ENCODE measurements around the gene NEU2.
"Not testable (repeated sequence)": the region's sequence is repeated elsewhere in the genome, so short reads cannot be mapped to it uniquely, and the experiment has no call there.

NEU2 gene

DNA sequence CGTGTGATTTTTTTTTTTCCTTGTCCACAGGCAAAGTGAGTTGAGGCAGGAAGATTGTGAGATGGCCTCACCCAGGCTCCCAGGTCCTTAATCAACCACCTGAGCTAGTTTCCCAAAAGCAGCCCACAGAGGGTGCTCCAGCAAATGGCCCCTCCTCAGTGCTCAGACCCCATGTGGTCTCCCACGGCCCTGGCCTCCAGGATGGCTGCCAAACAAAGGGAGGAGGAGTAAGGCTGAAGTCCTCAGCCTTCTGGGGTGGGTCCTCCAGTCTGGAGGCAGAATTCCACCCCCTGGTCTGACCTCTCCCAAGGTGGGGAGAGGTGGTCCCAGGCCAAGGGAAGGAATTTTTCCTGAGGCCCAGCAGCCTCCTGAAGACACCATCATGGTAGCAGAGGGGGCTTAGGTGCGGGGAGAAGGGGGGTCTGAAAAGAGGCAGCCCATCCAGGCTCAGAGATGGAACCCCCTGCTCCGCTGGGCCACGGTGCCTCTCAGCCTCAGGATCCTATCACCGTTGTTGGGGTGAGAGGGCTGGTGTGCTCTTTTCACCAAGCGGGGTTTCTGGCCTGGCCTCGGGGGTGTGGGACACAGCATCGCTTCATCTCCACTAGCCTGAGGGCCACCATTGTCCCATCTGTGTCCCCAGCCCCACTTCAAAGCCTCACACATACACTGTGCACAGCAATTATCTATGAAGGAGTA, 21.8 kb upstream of the NEU2 start:
- no peak for DNase-seq (ENCODE audit: low read depth in 2 of 2)

DNA sequence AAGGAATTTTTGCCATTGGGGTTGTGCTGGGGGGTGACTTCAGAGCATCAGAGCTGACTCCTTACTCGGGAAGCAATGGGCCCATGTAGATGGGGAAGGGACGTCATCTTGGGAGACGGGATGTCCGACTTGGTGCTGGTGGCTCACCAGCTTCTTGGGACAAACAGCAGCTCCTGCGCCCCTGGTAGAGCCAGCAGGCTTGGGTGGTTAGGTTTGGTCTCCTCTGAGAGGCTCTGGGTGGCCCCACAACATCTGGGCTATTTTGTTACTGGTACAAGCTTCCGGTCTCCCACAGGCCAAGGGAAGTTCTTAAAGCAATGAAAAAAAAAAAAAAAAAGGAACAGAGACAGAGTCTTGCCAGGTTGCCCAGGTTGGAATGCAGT, 21.2 kb upstream of the NEU2 start:
- no peak for DNase-seq (ENCODE audit: low read depth in 2 of 2)

DNA sequence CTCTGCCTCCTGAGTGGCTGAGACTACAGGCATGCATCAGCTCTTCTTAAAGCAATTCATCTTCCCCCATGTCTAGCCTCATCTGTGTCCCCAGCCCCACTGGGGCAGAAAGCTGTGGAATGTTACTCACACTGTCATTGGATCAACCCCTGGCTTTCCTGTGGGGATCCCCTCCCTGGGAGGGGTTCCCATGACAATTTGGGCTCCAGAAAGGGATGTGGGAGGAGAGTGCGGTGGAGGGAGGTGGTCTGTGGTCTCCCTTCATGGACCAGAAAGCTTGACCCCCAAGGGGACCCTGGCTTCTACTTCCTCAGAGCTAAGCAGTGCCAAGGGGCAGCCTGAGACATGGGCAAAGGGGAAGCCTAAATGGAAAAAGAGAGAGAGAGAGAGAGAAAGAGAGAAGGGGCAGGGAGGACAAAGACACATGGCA, 20.8 kb upstream of the NEU2 start:
- DNase-seq (ENCODE audit: low read depth in 2 of 2): no peak

DNA sequence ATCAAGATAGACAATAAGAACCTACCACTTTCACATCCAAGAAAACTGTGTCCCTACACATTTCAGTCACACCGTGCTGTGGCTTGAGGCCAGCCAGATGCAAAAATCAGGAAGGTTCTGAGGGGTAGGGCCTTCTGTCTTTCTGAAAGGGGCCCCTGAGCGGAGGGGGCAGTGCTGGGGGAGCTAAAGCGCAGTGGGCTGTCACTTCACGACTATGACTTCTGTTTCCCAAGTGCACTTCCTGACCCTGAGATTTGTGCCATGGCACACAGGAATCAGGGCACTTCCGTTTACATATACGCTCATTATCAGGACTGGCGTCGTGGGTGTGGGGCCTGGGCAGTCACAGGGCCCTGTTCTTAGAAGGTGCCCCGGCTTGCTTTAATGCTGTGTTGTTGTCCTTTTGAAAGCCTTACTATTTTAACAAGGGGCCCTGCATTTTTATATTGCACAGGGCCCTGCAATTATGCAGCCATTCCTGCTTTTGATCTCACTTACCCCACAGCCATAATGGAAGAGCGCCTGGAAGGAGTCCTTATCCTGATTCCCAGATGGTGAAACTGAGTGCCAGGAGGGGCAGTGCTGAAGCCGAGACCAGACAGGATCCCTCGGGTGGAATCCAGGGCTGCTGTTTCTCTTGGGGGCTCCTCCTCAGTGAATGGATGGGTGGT, 20.0 kb upstream of the NEU2 start:
- DNase-seq (ENCODE audit: low read depth in 2 of 2): no peak

DNA sequence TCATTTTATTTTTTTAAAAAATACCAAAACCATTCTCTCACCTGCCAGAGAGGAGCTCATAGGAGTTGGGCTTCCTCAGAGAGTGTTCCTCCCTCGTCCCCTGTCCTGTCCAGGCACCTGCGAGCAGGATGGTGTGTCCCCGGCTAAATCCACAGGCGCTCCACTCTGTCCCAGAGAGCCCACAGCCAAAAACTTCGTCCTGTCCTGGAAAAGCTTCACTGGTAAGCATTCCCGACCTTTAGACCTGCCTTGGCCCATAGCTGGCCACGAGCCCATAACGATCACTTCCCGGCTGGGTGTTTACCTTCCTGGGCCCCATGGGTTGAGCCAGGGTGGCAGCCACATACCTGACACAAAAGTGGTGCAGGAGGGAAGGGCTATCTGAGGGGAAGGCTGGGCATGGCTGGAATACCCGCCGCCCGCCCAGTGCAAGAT, 19.4 kb upstream of the NEU2 start, which contains the start of gene NGEF:
Gene NGEF, minus strand, starts transcription at position 230 of the 435 bp plus-strand sequence. CDS start 38,366 bp downstream, outside the sequence.
- no peak for DNase-seq (ENCODE audit: low read depth in 2 of 2)

DNA sequence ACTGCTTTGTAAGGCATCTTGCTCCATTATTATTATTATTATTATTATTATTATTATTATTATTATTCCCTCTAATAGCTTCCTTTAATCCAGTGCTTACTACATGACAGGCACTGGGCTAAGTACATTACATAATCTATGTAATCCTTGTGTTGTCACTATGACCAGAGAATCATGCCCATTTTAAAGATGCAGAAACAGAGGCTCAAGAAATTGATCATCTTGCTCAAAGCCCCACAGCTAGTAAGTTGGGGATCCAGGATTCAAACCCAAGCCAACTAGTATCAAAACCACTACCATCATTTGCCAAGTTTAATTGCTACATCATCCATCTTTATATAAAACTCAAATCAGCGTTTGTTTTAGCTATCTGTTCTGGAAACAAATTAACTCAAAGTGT, 18.8 kb upstream of the NEU2 start:
- no peak for DNase-seq (ENCODE audit: low read depth in 2 of 2)

DNA sequence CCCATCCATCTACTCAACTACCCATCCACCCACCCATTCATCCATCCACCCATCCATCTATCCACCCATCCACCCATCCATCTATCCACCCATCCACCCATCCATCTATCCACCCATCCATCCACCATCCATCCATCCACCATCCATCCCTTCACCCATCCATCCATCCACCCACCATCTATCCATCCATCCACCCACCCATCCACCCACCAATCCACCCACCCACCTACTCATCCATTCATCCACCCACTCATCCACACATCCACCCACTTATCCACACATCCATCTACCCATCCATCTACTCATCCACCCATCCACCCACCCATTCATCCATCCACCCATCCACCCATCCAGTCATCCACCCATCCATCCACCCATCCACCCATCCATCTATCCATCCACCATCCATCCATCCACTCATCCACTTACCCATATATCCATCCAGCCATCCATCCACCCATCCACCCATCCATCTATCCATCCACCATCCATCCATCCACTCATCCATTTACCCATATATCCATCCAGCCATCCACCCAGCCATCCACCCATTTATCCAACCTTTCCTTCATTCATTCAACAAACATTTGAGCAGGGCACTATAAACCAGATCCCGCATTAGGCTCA, 17.3 kb upstream of the NEU2 start:
- no peak for DNase-seq (ENCODE audit: low read depth in 2 of 2)

DNA sequence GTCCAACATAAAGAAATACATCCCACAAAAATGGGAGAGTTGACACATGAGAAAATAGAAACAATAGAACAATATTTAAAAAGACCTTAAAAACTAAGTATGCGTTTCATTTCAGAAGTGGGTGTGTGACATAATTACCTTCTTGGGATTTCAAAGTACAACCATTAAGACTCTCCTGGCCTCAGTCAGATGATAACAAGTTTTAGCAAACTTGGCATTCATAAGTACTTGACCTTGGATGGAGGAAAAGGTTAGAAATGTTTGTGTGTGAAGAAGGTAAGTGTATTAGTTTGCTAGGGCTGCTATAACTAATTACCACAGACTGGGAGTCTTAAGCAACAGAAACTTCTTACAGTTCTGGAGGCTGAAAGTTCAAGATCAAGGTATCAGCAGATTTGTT, 14.5 kb upstream of the NEU2 start:
- DNase-seq (ENCODE audit: low read depth in 2 of 2): no peak

DNA sequence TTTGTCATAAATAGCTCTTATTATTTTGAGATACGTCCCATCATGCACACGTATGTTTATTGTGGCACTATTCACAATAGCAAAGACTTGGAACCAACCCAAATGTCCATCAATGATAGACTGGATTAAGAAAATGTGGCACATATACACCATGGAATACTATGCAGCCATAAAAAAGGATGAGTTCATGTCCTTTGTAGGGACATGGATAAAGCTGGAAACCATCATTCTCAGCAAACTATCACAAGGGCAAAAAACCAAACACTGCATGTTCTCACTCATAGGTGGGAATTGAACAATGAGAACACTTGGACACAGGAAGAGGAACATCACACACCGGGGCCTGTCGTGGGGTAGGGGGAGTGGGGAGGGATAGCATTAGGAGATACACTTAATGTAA, 12.9 kb upstream of the NEU2 start:
- DNase-seq (ENCODE audit: low read depth in 2 of 2): not testable (repeated sequence)

DNA sequence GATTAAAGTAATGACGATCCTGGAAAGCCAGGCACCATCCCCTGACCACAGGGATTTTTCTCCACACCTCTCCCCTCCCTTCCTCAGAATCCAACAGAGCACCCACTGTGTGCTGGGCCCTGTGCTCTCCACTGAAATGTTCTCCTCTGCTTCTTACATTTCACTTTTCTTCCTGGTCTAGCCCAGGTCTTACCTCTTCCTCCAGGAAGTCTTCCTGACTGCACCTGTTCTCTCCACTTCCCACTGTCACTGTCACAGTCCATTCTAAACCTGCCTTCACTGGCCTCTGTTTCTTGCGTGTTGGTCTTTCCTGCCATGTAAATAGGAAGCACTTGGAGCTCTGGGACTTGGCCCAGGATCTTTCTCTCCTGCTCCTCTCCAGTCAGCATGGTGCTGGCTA, 12.0 kb upstream of the NEU2 start:
- DNase-seq (ENCODE audit: low read depth in 2 of 2): no peak

DNA sequence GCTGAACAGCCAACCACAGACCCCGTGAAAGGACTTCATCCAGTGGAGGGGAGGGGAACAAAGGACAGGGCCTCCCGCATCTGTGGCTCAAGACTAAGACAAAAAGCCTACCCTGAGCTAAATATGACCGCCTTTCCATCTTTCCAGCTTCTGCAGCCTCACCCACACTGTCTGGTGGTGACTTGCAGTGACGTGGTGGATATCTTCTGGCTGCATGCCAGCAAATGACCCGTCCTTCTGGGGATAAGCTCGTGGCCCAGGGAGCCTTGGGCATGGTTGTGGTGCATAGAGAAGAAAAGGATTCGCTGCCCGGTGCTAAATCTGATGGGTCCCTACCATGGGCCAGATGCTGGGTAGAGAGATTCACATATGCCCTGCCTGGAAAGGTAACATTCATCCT, 10.7 kb upstream of the NEU2 start:
- no peak for DNase-seq (ENCODE audit: low read depth in 2 of 2)

DNA sequence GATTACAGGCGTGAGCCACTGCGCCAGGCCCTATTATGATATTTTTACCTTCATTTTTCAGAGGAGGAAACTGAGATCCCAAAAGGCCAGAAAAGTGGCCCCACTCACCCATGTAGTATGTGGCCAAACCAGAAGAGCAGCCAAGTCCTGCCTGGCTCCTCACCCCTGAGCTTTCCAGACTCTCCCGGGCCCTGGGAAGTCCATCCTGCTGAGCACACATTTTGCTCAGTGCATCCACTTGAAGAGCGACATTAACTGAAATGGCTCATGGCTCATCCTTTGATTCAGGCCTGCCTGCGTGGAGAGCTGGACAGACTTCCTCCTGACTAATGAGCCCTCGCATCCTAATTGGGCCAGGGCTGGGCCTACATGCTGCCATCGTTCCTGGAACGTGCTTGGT, 9.9 kb upstream of the NEU2 start:
- no peak for DNase-seq (ENCODE audit: low read depth in 2 of 2)

DNA sequence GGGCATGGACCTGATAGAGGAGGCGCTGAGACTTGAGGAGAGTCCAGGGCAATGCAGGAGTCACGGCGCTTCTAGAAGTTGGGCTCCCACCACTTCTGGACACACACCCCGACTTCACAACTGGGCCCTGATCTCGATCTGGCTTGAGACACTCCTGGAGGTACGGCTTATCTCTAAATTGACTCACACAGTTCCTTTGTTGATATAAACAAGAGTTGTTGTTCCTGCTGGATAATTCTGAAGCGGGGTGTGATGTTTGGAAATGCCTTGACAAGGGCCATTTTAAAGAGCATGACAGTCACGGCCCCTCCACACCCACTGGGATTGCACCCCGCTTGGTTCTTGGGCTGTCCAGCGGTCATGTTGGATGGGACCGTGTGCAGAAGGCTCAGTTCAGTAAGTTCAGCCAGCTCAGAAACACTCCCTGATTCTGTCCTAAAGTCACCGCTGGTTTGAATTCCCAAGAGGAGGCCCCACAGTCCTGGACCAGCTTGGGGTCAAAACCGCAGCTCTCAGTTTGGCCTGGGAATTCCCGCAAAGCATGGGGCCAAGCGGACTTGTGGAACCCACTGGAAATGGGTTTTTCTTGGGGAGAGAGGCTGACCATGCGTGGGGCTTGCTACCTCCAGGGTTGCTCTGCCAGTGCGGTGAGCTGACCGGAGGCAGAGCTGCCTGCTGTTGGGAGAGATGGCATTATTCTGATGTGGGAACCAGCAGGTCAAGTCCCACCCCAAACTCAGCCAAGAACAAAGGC, 9.3 kb upstream of the NEU2 start:
- DNase-seq (ENCODE audit: low read depth in 2 of 2): no peak

DNA sequence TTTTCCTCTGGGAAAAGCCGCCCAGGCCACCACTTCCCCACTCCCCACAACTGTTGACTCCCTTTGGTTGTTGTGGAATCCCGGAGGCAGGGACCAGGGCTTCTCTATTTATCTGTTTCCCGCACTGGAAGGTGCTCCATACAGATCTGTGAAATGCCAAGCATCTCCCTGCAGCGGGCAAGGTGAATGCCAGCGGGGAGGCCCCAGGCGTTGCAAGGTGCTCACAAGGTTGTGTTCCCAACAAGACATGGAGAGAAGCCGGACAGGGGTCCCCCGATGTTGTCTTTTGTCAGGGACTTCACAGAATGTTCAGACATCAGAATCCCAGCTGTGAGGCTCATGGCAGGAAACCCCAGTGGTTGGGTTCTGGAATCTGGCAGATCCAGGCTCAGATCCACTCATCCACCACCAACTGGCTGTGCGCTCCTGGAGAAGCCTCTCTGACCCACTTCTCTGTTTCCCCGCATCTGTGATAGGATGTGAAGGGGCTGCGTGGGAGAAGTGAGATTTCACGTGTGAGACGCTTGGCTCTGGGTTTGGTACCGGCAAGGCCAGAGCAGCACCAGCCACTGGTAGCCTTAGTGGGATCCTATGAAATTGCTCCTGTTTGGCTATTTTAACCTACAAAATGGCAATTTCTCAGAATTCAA, 8.6 kb upstream of the NEU2 start:
- no peak for DNase-seq (ENCODE audit: low read depth in 2 of 2)

DNA sequence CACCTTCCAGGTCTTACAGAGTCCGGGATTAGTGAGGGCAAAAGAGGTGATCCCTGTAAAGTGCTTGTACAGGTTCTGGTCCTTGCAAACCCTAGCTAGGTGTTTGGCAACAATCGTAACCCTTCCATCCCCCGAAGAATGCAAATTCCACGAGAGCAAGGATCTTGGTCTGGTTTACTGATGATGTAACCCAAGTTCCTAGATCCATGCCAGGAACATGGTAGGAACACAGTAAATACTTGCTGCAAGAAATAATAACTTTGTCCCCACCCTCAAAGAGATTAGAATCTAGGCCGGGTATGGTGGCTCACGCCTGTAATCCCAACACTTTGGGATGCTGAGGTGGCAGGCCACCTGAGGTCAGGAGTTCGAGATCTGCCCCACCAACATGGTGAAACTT, 6.8 kb upstream of the NEU2 start:
- no peak for DNase-seq (ENCODE audit: low read depth in 2 of 2)

DNA sequence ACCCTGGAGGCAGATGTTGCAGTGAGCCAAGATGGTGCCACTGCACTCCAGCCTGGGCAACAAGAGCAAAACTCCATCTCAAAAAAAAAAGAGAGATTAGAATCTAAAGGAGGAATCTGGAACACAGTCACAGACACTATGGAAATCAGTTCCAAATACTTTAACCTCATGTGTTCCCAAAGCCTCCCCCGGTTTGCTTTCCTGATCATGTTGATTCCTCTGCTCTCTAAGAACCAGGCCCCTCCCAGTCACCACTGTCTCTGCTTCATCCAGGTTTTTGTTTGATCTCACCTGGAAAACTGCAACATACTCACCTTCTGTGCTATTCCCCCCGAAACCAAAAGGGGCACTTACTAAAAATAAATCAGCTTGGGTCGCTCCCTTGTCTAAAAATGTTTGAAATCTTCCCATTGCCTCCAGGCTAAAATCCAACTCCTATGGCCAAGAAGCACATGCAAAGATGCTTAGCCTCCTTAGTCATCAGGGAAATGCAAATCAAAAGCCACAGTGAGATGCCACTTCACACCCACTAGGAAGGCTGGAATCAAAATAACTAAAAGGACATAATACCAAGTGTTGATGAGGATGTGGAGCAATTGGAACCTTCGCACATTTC, 6.2 kb upstream of the NEU2 start:
- no peak for DNase-seq (ENCODE audit: low read depth in 2 of 2)

DNA sequence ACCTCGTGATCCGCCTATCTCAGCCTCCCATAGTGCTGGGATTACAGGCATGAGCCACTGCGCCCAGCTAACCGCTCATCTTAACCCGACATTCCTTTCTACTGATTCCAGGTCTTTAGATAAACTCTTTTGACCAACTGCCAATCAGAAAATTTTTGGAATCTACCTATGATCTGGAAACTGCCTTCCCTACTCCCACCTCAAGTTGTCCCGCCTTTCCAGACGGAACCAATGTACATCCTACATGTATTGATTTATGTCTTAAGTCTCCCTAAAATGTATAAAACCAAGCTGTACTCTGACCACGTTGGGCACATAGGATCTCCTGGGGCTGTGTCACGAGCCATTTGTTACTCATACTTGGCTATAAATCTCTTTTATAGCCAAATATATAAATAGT, 3.2 kb upstream of the NEU2 start:
- no peak for DNase-seq (ENCODE audit: low read depth in 2 of 2)

DNA sequence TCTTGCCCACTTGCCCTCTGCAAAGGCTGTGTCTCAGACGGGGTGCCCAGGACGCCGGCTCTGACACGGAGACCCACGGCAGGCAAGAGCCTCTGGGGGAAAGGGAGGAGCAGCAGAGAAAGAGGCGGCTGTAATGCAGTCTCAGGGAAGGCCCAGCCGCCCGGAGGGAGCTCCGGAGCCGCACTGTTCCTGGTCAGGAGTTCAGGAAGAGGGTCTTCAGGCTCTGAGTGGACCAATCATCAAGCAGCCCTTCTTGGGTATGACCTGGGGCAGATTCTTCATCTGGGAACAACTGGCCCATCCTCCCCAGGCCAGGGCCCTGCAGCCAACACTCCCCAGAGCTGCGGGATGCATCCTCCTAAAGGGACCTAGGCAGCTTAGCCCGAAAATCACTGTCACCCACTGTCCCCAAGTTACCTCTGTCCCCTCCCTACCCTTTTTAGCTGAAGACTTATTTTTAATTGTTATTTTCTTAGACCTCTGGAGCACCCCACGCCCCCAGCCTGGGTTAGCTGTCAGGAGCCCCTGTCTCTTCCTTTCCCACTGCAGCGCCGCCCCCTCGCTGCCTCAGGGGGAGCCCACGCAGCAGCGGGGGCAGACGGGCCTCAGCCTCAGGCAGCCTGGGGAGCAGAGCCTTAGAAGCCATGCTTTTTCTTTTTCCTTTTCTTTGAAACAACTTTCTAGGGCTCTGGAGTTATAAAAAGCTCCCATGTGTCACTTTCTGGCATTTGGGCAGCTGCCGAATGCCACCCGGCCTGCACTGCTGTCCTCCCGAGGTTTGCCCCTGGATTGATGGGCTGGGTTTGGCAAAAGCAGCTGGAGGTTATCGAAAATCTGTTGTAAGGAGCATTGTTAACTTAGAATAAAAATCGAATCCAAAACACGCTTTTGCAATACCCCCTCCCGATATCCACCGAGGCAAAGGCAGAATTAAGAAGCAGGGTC, 644 bp upstream of the NEU2 start:
- DNase-seq (ENCODE audit: low read depth in 2 of 2): no peak

DNA sequence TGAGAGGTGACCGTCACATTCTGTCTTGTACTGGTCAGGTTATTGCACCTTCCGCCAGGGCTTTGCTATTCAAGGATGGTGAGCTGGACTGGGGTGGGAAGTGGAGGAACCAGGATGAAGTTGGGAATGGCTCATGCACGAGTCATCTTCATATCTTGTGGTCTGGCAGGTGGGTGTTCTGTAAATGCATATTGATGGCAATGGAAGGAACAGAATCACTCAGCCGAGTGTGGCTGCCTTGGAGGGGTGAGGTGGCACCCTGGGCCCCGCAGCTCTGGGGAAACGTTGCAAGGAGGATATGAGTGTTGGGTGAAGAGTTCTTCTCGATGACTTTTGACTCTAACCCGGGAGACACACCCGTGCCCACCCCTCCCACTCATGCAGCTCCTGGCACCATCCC, 1.2 kb downstream of the NEU2 start:
- DNase-seq (ENCODE audit: low read depth in 2 of 2): peak in 1 of 2 donors; percentile 13

Data from stimulated activated CD8-positive, alpha-beta memory T cell treated with anti-CD3 and anti-CD28 coated beads, Interleukin-2, amount 100 ng/mL, for 48 hours (primary cell).